SK-MEL-5 (cell line): Measurements from ENCODE around the gene CHDH. TPM values are rescaled to one million over a fixed set of nuclear protein-coding genes. Genes with fewer than 3 reads are reported as not detected.

Experiments
- DNase-seq: peaks from one replicate; pipeline ENCODE4 v3.0.0-alpha.2; 2016; ENCODE audit warnings: low read depth, low spot score
- in situ Hi-C: cut with HindIII; loops from 2 replicates; pipeline ENCODE4 v1.10.0; 2016; ENCODE audit warnings: low sequenced_read_pairs, high pct_unique_total_duplicates, low pct_unique_long_range_greater_than_20kb
- total RNA-seq: library from RNA; depleted of rRNA; stranded (reverse); fragments of >200 nt; shearing (Covaris generic); gene quantifications from 2 replicates; pipeline ENCODE4 v1.2.3, GENCODE V29; 2014

Gene CHDH
- total RNA-seq, 1 experiment from 2014 or later, result 0.03 TPM

- in situ Hi-C loops, result no loop called here
- no peak for DNase-seq
Measured at GRCh38 chr3:53860196-53860595, 14.0 kb upstream of the CHDH start.

GRCh38 chr3:53859178-53859577 is 13.0 kb upstream of the CHDH start:
- in situ Hi-C loops, result no loop called here
- DNase-seq, result no peak

- in situ Hi-C loops, result no loop called here
- no peak for DNase-seq
Measured at GRCh38 chr3:53858096-53858741, 12.0 kb upstream of the CHDH start.

- in situ Hi-C loops, result no loop called here
- DNase-seq, result no peak
Measured at GRCh38 chr3:53856964-53857363, 10.7 kb upstream of the CHDH start.

GRCh38 chr3:53850895-53851294 is 4.7 kb upstream of the CHDH start:
- in situ Hi-C loops, result no loop called here
- no peak for DNase-seq

- in situ Hi-C loops, result no loop called here
- peak; percentile 15 for DNase-seq
Measured at GRCh38 chr3:53849916-53850315, 3.7 kb upstream of the CHDH start.

GRCh38 chr3:53846851-53847155 is 584 bp upstream of the CHDH start:
- in situ Hi-C loops, result no loop called here
- no peak for DNase-seq

GRCh38 chr3:53845881-53846133 is 412 bp downstream of the CHDH start:
- in situ Hi-C loops, result no loop called here
- DNase-seq, result no peak

- in situ Hi-C loops, result no loop called here
- DNase-seq, result no peak
Measured at GRCh38 chr3:53845103-53845880, 927 bp downstream of the CHDH start.

- no peak for DNase-seq
Measured at GRCh38 chr3:53844262-53845102, 1.7 kb downstream of the CHDH start.

GRCh38 chr3:53843195-53844177 is 2.7 kb downstream of the CHDH start:
- DNase-seq, result no peak
- in situ Hi-C loops, result no loop called here

More at GRCh38 chr3:53844262-53845102, 1.7 kb downstream of the CHDH start:
- in situ Hi-C loops, result no loop called here

GRCh38 chr3:53842436-53843194 is 3.6 kb downstream of the CHDH start:
- in situ Hi-C loops, result no loop called here
- peak; percentile 75 for DNase-seq

GRCh38 chr3:53841296-53841695 is 4.9 kb downstream of the CHDH start:
- in situ Hi-C loops, result no loop called here
- no peak for DNase-seq

GRCh38 chr3:53837331-53837730 is 8.9 kb downstream of the CHDH start:
- no peak for DNase-seq
- in situ Hi-C loops, result no loop called here

GRCh38 chr3:53836084-53836872 is 9.9 kb downstream of the CHDH start:
- in situ Hi-C loops, result no loop called here
- no peak for DNase-seq

GRCh38 chr3:53835257-53835656 is 11.0 kb downstream of the CHDH start:
- in situ Hi-C loops, result no loop called here
- no peak for DNase-seq
